SK-N-MC (cell line): Measurements from ENCODE around the gene PC.

Source experiments
- EZH2 ChIP-seq: fragments of 200-600 bp; sonication (generic); IDR thresholded peaks from one replicate; pipeline ENCODE4 v1.6.1; 2017; ENCODE audit warnings: antibody characterized with exemption
- POLR2AphosphoS5 ChIP-seq: IDR thresholded peaks from 2 replicates; pipeline ENCODE4 v1.6.1; 2012; ENCODE audit warnings: mild to moderate bottlenecking, low read depth, low read length, borderline replicate concordance

DNA sequence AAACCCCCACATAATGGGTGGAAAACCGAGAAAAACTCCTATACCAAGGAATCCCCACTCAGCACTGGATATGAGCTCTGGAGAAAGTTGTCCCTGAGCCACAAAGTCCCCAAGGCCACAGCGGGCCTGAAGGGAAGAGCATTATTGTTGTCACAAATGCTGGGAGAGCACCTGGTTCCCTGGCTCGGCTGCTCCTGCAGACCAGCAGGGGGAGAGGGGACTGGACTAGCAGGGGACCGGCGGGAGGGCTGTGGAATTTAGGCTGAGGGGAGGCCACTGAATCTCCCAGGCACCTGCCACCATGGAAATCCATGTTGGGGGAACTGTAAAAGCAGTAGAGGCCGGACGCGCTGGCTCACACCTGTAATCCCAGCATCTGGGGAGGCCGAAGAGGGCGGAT, 7.0 kb downstream of the PC start:
- TF ChIP-seq POLR2AphosphoS5 (no peak), EZH2 (no peak)
